Measurements from ENCODE around the gene MPDZ. TPM values are rescaled to one million over a fixed set of nuclear protein-coding genes. Genes with fewer than 3 reads are reported as not detected.

Gene MPDZ
- polyA plus RNA-seq, 1 donor (not counting 4 experiments of a cell fraction or from before 2014, with no cell fraction given): 9.0 TPM

GRCh38 chr9:13215791-13216554, 63.5 kb downstream of the MPDZ start:
- Histone ChIP-seq H3K4me2 (ENCODE audit: control insufficient read depth, extremely low read depth, insufficient read depth, low read depth, low read length) (no peak overlapping the region), H3K9me1 (ENCODE audit: control insufficient read depth, extremely low read depth, insufficient read depth, low read length) (no peaks in the 10 kb centered on the region), H3K4me3 (ENCODE audit: control insufficient read depth in 2 of 3, extremely low read depth in 1 of 3, insufficient read depth in 2 of 3, low read depth in 1 of 3, low read length in 3 of 3) (no peak overlapping the region), H3K27me3 (ENCODE audit: control insufficient read depth, extremely low read depth, insufficient read depth, low read length) (no peaks in the 10 kb centered on the region), H3K36me3 (ENCODE audit: control insufficient read depth in 2 of 2, extremely low read depth in 1 of 2, insufficient read depth in 2 of 2, low read length in 2 of 2) (no peaks in the 10 kb centered on the region), H4K20me1 (ENCODE audit: control insufficient read depth, extremely low read depth, insufficient read depth, low read length) (no peaks in the 10 kb centered on the region), H3K27ac (ENCODE audit: control insufficient read depth, insufficient read depth, low read length) (no peak overlapping the region), H3K9me3 (ENCODE audit: control insufficient read depth, low read depth, low read length) (no peaks in the 10 kb centered on the region), H3K4me1 (ENCODE audit: control insufficient read depth, extremely low read depth, insufficient read depth, low read length) (no peaks in the 10 kb centered on the region), H2AFZ (ENCODE audit: control insufficient read depth, low read length) (no peak overlapping the region), H3K79me2 (ENCODE audit: control insufficient read depth, insufficient read depth, low read length) (no peaks in the 10 kb centered on the region), H3K9ac (ENCODE audit: control insufficient read depth, extremely low read depth, insufficient read depth, low read length) (no peak overlapping the region)
- no peak for FAIRE-seq
- TF ChIP-seq CTCF (optimal IDR thresholded peaks at IDR 0.05 in 1 of 3, IDR thresholded peaks at IDR 0.05 in 1 of 3, conservative IDR thresholded peaks at IDR 0.05 in 1 of 3; ENCODE audit: extremely low read depth in 1 of 3, insufficient read depth in 2 of 3, low read length in 3 of 3) (no peak), EZH2 (IDR thresholded peaks at IDR 0.05; ENCODE audit: low read length) (no peak)
- dilution Hi-C loops (cut with MboI; ENCODE audit: extremely low pct_ligation_motif_present, low sequenced_read_pairs): no loop called here
- no peak for DNase-seq (ENCODE audit: low read depth, low spot score)

GRCh38 chr9:13213998-13214397, 65.5 kb downstream of the MPDZ start:
- H2AFZ ChIP-seq (ENCODE audit: control insufficient read depth, low read length): no peak overlapping the region
- no peak for TF ChIP-seq CTCF (optimal IDR thresholded peaks at IDR 0.05 in 1 of 3, IDR thresholded peaks at IDR 0.05 in 1 of 3, conservative IDR thresholded peaks at IDR 0.05 in 1 of 3; ENCODE audit: extremely low read depth in 1 of 3, insufficient read depth in 2 of 3, low read length in 3 of 3)
- TF ChIP-seq EZH2 (IDR thresholded peaks at IDR 0.05; ENCODE audit: low read length): no peak
- FAIRE-seq (no peak), DNase-seq (ENCODE audit: low read depth, low spot score) (no peak)
- no peaks in the 10 kb centered on the region for H3K9me3 ChIP-seq (ENCODE audit: control insufficient read depth, low read depth, low read length)
- dilution Hi-C loops (cut with MboI; ENCODE audit: extremely low pct_ligation_motif_present, low sequenced_read_pairs): no loop called here
- no peaks in the 10 kb centered on the region for H3K9me1 ChIP-seq (ENCODE audit: control insufficient read depth, extremely low read depth, insufficient read depth, low read length)
- H3K4me3 ChIP-seq (ENCODE audit: control insufficient read depth in 2 of 3, extremely low read depth in 1 of 3, insufficient read depth in 2 of 3, low read depth in 1 of 3, low read length in 3 of 3): no peak overlapping the region
- H3K36me3 ChIP-seq (ENCODE audit: control insufficient read depth in 2 of 2, extremely low read depth in 1 of 2, insufficient read depth in 2 of 2, low read length in 2 of 2): no peaks in the 10 kb centered on the region
- H3K4me2 ChIP-seq (ENCODE audit: control insufficient read depth, extremely low read depth, insufficient read depth, low read depth, low read length): no peak overlapping the region
- H3K27ac ChIP-seq (ENCODE audit: control insufficient read depth, insufficient read depth, low read length): no peak overlapping the region
- no peaks in the 10 kb centered on the region for H3K27me3 ChIP-seq (ENCODE audit: control insufficient read depth, extremely low read depth, insufficient read depth, low read length)
- H3K79me2 ChIP-seq (ENCODE audit: control insufficient read depth, insufficient read depth, low read length): no peaks in the 10 kb centered on the region
- H3K4me1 ChIP-seq (ENCODE audit: control insufficient read depth, extremely low read depth, insufficient read depth, low read length): no peaks in the 10 kb centered on the region
- no peak overlapping the region for H3K9ac ChIP-seq (ENCODE audit: control insufficient read depth, extremely low read depth, insufficient read depth, low read length)
- no peaks in the 10 kb centered on the region for H4K20me1 ChIP-seq (ENCODE audit: control insufficient read depth, extremely low read depth, insufficient read depth, low read length)

All from keratinocyte (primary cell).